ENCODE results near the gene FGF14.

DNA sequence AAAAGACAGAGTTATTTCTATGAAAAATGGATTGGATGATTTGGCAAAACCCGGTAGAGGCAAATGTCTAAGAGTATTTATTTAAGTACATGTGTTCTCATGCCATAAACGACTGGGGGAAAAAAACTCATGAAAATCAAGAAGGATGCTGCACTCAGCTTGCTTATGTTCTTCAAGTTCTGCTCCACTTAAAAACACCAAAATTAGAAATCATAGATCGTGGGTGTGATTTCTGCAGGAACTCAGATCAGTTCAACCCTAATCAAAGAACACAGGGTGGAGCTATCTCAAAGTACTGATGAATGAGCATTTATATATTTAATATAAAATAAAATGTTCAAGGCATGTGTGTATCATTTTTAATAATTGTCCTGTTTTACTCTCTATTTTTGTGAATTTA, 103.8 kb downstream of the FGF14 start:
- TF ChIP-seq GATA2 (IDR thresholded peaks at IDR 0.05; ENCODE audit: low read depth, low read length): no peak
- no peak for TF ChIP-seq GATA3 (IDR thresholded peaks at IDR 0.05; ENCODE audit: low read depth, low read length)
